ENCODE data around the gene DNAH8.

DNAH8 gene

DNA sequence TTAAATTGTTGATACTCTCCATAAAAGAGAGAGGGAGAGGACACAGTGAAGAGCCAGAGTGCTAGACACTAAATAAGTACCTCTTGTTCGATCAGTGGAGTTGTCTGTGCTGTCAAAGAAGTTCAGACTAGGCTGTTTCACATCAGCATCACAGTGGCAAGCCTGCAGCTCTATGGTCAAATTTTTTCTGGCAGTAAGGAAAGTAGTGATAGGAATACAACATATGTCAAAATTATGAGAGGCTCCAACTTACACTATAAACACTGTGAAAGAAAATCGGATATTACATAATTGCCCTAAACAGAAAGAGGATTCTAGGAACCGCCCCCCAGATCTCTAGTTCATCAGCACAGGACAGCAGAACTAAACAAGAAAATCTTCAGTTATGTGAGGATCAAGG lies 23.1 kb downstream of the DNAH8 start:
- DNase-seq (ENCODE audit: low read depth, low spot score) = no peak

DNA sequence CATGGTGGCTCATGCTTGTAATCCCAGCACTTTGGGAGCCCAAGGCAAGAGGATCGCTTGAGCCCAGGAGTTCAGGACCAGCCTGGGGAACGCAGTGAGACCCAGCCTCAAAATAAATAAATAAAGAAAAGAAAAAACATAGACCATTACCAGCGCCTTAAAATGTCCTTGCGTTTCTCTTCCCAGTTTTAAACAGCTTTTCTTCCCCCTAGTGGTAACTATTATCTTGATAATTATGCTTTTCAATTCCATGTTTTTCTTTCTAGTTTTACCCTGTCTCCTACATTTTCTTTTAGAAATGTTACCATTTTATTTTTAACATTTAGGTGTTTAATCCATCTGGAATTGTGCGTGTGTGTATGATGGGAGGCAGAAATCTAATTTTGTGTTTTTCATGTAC lies 24.4 kb downstream of the DNAH8 start:
- no peak for DNase-seq (ENCODE audit: low read depth, low spot score)

- DNase-seq (ENCODE audit: low read depth, low spot score) = no peak
Measured at GRCh38 chr6:38749473-38749872, 34.4 kb downstream of the DNAH8 start.

GRCh38 chr6:38750968-38751615 lies 36.0 kb downstream of the DNAH8 start:
- no peak for DNase-seq (ENCODE audit: low read depth, low spot score)

- no peak for DNase-seq (ENCODE audit: low read depth, low spot score)
Measured at GRCh38 chr6:38753707-38754106, 38.6 kb downstream of the DNAH8 start.

GRCh38 chr6:38755207-38755606 lies 40.1 kb downstream of the DNAH8 start:
- no peak for DNase-seq (ENCODE audit: low read depth, low spot score)

DNA sequence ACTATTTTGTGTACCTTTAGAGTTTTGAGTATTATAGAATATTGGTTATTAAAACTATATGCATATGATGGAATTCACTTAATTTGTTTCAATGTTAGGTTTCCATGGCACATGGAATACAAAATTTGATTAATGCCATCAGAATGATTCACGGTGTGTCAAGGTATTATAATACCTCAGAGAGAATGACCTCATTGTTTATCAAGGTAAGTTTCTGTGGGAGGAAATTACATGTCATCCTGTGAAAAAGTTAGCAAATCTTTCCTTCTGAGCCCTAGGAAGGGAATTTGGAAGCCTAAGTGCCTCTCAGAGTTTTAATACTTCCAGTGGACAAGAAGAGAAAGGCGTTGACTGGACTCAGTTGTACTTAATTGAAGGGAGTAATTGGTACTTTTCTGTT lies 40.8 kb downstream of the DNAH8 start:
- DNase-seq (ENCODE audit: low read depth, low spot score) = no peak

GRCh38 chr6:38760097-38760496 lies 45.0 kb downstream of the DNAH8 start:
- no peak for DNase-seq (ENCODE audit: low read depth, low spot score)

- DNase-seq (ENCODE audit: low read depth, low spot score) = no peak
Measured at GRCh38 chr6:38762848-38763247, 47.7 kb downstream of the DNAH8 start.

DNA sequence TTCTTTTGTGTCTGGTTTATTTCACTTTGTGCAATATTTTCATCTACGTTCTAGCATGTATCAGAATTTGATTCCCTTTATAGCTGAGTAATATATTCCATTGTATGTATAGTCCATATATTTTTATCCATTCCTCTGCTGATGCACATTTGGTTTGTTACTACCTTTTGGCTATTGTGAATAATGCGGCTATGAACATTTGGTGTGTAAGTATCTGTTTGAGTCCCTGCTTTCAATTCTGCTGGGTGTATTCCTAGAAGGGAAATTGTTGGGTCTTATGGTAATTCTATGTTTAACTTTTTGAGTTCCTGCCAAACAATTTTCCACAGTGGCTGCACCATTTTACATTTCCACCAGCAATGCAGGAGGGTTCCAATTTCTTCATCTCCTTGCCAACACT lies 52.4 kb downstream of the DNAH8 start:
- no peak for DNase-seq (ENCODE audit: low read depth, low spot score)

- DNase-seq (ENCODE audit: low read depth, low spot score) = no peak
Measured at GRCh38 chr6:38773338-38773737, 58.2 kb downstream of the DNAH8 start.

GRCh38 chr6:38774929-38775707 lies 60.0 kb downstream of the DNAH8 start:
- DNase-seq (ENCODE audit: low read depth, low spot score) = no peak

DNA sequence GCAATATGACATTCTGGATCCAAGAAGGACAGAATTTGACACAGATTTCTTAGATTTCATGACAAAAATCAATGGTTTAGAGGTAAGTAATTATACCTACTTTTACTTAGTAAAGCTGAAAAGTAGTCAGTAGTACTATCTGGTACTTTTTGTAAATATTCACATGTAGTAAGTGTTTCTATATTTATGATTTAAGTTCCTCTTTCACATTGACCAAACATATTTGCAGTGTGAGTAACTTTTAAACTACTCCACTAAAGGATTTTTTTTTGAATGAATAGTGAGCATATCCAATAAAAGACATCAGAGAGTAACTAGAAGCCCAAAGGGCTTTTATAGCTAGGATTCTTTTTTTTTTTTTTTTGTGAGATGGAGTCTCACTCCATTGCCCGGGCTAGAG lies 60.8 kb downstream of the DNAH8 start:
- DNase-seq (ENCODE audit: low read depth, low spot score) = no peak

DNA sequence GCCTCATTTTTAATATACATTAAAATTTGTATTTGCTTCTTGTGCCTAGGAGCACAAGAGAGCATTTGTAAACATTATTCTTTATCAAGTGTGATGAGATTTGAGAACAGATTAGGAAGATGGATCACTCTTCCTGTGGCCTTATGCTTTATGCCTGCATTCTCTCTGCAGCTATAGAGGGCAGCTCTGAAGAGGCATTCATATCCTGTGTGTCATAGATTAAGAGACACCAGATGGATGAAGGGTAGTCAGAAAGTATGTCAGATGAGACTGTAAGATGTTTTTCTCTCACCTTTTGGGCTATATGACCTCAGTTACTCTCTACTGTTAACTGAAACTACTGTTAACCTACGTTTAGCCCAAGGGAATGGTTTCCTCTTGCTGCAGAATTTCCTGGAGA lies 61.4 kb downstream of the DNAH8 start:
- DNase-seq (ENCODE audit: low read depth, low spot score) = no peak

DNA sequence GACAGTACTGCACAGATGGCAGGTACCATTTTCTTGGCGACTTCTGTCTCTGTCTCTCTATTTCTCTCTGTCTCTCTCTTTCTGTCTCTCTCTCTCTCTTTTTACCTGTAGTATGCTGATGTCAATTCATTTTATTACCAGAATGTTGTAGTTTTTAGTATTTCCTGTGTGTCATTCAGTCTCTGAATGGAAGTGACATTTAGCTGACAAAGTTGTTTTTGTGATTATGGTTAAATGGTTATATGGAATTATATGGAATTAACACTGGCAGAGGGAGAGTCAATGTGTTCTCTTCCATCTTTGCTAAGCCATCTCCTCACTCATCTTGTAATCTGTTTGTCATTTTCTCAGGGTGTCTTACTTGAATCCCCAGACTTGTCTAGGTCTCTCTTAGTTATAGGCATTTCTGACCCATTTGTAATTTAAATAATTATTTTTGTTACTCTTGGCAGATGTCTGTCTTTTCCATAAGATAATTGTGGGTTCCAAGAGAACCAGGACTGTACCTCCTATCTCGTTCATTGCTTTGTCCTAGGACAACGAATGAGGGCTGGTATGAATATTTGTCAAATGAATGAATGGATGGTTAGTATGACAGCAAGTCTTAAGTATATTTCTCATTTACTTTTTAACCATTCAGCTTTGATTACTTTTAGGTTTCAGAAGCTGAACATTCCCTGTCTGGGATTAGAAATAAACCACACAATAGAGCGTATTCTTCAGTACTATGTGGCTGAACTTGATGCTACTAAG lies 64.4 kb downstream of the DNAH8 start:
- no peak for DNase-seq (ENCODE audit: low read depth, low spot score)

- DNase-seq (ENCODE audit: low read depth, low spot score) = no peak
Measured at GRCh38 chr6:38782616-38783015, 67.5 kb downstream of the DNAH8 start.

- DNase-seq (ENCODE audit: low read depth, low spot score) = no peak
Measured at GRCh38 chr6:38783443-38784228, 68.5 kb downstream of the DNAH8 start.

DNA sequence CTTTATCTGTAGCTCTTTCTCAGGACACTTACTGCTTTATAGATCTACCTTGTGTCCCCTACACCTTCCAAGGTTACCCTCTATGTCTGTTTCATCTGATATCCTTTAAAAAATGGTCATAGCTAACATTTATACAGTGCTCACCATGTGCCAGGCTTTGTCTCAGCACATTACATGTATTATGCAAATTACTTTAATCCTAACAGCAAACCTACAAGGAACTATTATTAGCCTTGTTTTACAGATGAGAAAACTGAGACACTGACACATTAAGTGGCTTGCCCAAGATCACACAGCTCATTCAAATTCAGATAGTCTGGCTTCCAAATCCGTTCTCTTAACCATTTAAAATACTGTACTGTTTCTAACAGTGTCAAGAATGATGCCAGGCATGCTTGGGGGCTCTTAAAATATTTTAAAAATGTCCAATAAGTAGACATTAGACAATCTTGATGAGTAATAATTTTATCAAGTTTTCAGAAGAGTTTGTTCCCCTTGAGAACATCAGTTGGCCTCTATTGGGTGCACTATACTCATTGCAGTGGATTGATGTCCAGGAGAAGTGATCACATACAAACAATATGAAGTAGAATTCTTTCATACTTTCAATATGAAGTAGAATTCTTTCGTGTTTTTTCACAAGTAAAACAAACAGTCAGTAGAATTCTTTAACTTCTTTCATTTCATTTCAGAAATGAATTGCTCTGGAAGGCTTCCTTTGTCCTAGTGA lies 69.6 kb downstream of the DNAH8 start:
- DNase-seq (ENCODE audit: low read depth, low spot score) = no peak

- DNase-seq (ENCODE audit: low read depth, low spot score) = no peak
Measured at GRCh38 chr6:38786486-38786885, 71.4 kb downstream of the DNAH8 start.

DNA sequence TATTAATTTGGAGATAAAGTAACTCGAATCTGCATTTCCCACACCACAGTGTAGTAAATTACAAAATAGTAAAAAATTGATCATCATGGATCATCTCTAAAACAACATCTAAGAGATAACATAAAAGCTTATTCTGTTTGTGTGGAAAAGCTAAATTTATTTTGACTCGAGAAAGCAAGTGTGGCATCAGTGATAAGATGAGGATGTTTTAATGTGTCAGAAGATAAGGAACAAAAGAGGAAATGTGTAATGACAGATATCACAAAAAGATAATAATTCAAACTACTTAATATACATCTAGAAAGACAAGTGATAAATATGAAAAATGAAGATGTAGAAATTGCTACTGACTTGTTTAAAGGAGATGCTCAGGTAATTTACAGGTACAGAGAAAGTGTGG lies 74.1 kb downstream of the DNAH8 start:
- no peak for DNase-seq (ENCODE audit: low read depth, low spot score)

DNA sequence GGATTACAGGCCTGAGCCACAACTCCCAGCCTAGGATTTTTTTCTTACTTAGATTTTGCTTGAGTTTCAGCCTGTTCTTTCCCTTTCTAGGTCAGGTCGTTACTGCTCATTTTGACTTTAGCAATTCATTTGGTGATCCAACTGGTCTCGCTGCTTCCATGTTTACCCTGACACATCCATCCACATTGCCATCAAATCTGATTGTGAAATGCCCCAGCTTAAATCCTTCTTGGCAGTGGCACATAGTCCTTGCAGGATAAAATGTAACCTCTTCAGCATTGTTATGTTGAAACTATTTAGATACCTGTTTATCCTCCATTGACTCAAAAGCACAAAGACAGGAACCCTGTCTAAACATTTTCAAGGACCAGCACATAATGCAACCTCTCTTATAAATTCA lies 77.2 kb downstream of the DNAH8 start:
- DNase-seq (ENCODE audit: low read depth, low spot score) = no peak
